HUES6 (cell line): Measurements from ENCODE around the gene TGFBR3.

Experiments used
- H3K27ac ChIP-seq: 2 replicates; pipeline ENCODE4 v1.7.0; 2013; ENCODE audit warnings: low read depth, mild to moderate bottlenecking, low read length, inconsistent platforms
- H3K27me3 ChIP-seq: 2 replicates; pipeline ENCODE4 v1.6.1; 2013; ENCODE audit warnings: low read length; ENCODE audit not compliant: control insufficient read depth, insufficient read depth
- H3K36me3 ChIP-seq: 2 replicates; pipeline ENCODE4 v1.6.1; 2013; ENCODE audit warnings: low read length; ENCODE audit not compliant: control insufficient read depth, insufficient read depth
- H3K4me1 ChIP-seq: 2 replicates; pipeline ENCODE4 v1.6.1; 2013; ENCODE audit warnings: low read length; ENCODE audit not compliant: control insufficient read depth, insufficient read depth
- H3K4me3 ChIP-seq: 2 replicates; pipeline ENCODE4 v1.5.1; 2013; ENCODE audit warnings: low read depth, low read length
- H3K9ac ChIP-seq: one replicate; pipeline ENCODE4 v1.6.1; 2013; ENCODE audit warnings: mild to moderate bottlenecking, low read length
- H3K9me3 ChIP-seq: 2 replicates; pipeline ENCODE4 v1.6.1; 2013; ENCODE audit warnings: low read depth, low read length; ENCODE audit not compliant: control insufficient read depth, insufficient read depth

The TGFBR3 gene

DNA sequence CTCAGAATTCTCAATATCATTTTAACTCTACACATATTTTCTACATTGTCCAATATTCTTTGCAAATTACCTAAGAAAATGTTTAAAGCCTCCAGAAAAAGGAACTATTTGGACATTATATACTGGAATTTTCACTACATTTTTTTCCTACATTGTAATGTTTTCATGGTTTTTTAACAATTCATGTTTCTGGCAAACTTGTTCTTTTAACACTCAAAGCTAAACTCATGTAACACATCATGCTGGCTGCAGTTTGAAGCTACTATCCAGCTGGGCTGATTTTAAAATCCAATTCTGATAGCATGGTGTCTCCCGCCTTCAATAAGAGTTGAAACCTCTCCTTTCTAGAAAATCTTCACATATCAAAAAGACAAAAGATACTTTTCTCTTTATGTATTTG lies 52.0 kb downstream of the TGFBR3 start:
- H3K9me3 ChIP-seq: no peaks in the 10 kb centered on the region
- no peak overlapping the region for H3K4me3 ChIP-seq
- no peak overlapping the region for H3K9ac ChIP-seq
- no peaks in the 10 kb centered on the region for H3K27me3 ChIP-seq
- H3K27ac ChIP-seq: no peak overlapping the region
- peaks cover 3% of the 10 kb centered on the region; the same call in 1 of the 2 replicates for H3K4me1 ChIP-seq
- H3K36me3 ChIP-seq: no peaks in the 10 kb centered on the region

DNA sequence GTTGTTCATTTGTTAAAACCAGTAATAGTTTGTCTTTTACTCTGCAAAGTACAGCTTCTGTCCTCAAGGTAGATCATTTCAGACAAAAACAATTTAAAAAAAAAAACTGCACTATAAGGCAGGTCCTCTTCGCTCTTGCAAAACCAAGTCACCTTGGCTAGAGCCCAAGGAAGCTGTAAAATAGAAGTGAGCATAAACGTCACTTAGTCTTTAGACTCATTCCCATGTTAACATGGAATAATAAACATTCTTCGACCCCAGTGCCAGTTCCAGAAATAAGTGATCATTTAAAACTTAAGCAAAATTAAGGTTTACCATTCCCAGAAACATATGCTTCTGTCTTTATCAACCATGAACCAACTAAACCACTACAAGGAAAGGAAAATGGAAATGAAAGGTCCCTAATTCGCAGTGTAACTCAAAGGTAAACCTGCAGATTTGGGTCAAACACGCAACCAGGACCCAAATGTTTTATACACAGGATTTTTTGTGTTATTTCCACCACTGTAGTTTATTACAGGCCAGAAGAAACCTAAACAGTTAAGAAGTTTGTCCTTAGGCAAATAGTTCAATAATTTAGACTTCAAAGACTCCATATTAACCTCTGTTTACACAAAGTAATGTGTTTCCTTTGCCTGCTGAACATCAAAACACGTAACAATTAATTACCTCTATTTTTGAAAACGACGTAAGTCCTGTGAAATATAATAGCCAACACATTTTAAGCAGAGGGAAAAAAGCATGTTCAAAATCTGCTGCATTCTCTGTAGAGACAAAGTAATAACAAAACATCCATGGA lies 54.6 kb downstream of the TGFBR3 start:
- Histone ChIP-seq H3K27me3 (no peaks in the 10 kb centered on the region), H3K4me1 (peaks cover 3% of the 10 kb centered on the region; the same call in 1 of the 2 replicates), H3K27ac (no peak overlapping the region), H3K9ac (no peak overlapping the region), H3K4me3 (no peak overlapping the region), H3K9me3 (no peaks in the 10 kb centered on the region), H3K36me3 (no peaks in the 10 kb centered on the region)

DNA sequence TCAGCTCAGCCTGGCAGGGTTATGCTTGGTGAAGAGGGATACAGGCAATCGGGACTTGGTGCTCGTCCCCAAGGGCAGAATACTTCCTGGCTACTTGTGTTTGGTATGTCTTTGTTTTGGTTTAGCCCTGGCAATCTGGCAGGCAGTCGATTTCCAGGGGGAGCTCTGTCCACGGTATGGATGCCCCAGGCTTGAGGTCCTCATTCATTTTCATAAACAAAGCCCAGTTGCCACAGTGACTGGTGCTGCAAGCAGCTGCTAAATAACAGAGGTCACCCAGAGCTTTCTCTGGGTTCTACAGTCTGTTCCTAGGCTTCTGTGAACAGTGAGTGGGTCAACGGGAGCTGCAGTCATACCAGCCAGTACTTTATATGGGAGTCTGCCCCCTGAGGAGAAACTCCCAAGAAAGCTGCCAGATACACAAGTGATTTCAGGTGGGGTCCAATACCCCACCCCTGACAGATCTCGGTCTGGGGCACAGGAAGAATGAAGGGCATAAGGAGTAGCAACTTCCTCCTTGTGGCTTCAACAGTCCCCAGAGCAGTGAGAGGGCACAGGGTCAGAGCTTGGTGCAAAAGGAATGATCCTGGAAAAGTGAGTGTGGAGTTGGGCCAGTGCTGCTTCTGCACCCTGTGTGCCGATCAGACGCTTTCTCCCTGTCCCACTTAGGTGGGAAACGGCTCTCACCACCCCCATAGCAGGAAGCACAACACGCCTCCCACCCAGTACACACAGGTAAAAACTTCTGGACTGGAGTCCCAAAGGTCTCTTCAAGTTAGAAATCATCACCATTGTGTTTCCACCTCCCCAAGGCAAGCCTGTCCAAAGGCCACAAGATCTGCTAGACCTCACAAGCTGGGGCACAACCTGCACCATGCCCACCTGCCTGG lies 55.5 kb downstream of the TGFBR3 start:
- Histone ChIP-seq H3K4me3 (no peak overlapping the region), H3K27ac (no peak overlapping the region), H3K9me3 (no peaks in the 10 kb centered on the region), H3K27me3 (no peaks in the 10 kb centered on the region), H3K4me1 (peaks cover 3% of the 10 kb centered on the region; the same call in 1 of the 2 replicates), H3K36me3 (no peaks in the 10 kb centered on the region), H3K9ac (no peak overlapping the region)

DNA sequence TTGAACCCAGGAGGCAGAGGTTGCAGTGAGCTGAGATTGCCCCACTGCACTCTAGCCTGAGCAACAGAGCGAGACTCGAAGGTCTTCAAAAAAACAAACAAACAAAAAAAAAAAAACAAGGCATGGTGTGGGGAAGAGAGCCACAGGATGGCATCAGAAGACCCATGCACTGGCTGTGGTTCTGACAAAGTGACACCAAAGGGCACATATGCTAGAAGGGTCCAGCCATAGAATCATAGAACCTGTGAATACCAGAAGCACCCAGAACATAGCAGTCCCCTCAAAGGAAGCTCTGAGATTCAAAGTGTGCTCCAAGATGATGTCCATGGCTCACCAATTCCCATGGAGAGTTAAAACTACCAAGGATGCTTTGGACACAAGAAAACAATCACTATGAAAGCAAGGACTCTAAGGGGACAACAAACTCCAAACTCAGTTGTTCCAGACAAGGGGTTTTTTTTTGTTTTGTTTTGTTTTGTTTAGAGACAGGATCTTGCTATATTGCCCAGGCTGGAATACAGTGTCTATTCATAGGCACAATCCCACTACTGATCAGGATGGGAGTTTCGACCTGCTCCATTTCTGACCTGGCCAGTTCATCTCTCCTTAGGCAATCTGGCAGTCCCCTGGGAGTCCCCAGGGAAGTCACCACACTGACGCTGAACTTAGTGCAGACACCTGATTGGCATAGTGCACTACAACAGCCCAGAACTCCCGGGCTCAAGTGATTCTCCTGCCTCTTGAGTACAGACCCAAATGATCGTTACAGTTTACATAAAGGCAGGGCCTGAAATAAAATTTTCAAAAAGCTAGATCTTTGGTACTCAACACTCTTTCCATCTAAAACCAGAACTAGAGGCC lies 56.4 kb downstream of the TGFBR3 start:
- Histone ChIP-seq H3K9ac (no peak overlapping the region), H3K27me3 (no peaks in the 10 kb centered on the region), H3K27ac (no peak overlapping the region), H3K4me3 (no peak overlapping the region), H3K4me1 (peaks cover 3% of the 10 kb centered on the region; the same call in 1 of the 2 replicates), H3K36me3 (no peaks in the 10 kb centered on the region), H3K9me3 (no peaks in the 10 kb centered on the region)

DNA sequence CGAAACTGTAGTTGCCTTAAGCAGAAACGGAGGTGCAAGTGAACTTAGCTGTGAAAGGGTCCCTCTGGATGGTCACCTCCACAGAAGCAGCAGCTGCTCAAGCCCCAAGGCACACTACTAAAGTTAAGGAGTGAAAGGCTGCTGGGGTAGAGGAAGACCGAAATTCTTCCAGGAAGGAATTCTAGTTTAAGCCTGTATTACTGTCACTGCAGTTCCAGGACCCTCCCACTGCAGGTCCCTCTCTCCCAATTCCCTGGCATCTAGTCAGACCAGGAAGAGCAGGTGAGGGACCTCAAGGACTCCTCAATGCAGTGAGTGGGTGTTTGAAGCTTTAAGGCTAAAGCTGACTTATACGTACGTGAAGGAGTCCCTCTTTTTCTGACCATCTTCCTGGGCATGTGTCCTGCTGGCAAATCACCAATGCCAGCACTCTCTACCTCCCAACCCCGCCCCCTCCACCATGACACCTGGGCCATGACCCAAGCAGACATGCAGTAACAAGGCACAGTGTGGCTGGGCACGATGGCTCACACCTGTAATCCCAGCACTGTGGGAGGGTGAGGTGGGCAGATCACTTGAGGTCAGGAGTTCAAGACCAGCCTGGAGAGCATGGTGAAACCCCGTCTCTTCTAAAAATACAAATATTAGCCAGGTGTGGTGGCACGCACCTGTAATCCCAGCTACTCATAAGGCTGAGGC lies 57.2 kb downstream of the TGFBR3 start:
- Histone ChIP-seq H3K9ac (no peak overlapping the region), H3K4me3 (no peak overlapping the region), H3K27ac (no peak overlapping the region), H3K27me3 (no peaks in the 10 kb centered on the region), H3K4me1 (peaks cover 3% of the 10 kb centered on the region; the same call in 1 of the 2 replicates), H3K36me3 (no peaks in the 10 kb centered on the region), H3K9me3 (no peaks in the 10 kb centered on the region)

DNA sequence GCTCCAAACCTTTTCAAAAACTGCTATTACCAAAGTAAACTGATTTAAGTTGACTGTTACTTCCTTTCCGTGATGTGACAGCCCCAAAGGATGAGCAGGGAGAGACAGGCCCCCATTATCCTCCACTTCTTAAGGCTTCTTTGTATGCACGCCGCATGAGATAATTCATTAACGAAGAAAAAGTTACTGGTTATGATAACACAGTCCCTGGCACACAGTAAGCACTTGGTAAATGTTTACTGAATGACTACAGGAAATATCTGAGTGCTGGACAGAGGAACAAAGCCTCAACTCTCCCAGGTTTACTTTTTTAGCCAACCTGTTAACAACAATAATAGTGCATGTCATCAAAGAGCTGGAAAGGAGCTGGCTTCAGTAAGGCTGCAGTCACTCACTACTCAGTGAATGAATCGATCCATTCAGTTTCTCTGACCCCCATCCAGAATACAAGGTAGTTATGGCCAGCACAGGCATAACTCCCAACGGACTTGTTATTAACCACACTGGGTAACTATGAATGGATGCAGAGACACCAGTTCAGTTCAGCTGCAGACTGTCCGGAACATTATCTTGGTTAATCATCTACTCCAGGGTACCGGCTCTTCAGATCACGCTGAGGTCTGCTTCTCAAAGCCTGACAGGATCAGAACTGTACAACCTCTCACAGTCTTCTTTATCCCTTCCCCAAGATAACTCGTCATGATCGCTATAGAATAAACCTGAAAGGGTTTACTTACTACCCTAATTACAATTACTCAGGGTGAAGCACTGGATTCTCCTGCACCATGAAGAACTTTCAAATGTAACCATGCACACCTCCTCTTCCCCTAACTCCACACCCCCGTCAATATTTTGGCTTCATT lies 58.3 kb downstream of the TGFBR3 start:
- Histone ChIP-seq H3K36me3 (no peaks in the 10 kb centered on the region), H3K27me3 (no peaks in the 10 kb centered on the region), H3K4me1 (peaks cover 3% of the 10 kb centered on the region; the same call in 1 of the 2 replicates), H3K27ac (no peak overlapping the region), H3K9ac (no peak overlapping the region), H3K4me3 (no peak overlapping the region), H3K9me3 (no peaks in the 10 kb centered on the region)

DNA sequence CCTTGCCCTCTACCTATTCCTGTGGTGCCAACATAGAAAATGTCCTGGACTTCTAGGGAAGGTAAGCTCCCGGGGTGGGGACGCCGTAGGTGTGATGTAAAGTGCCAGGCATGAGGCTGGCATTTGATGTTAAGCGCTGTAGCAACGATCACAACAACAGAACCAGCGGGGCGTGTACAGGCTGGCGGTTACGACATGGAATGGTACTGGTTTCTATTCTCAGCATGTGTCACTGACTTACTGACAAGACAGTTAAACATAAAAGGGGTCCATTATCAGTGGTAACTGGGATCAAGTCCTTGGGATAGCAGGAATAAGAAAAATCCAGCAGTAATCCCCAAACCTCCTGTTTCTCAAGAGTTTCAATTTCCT lies 58.9 kb downstream of the TGFBR3 start:
- Histone ChIP-seq H3K36me3 (no peaks in the 10 kb centered on the region), H3K27ac (no peak overlapping the region), H3K4me1 (peaks cover 3% of the 10 kb centered on the region; the same call in 1 of the 2 replicates), H3K9me3 (no peaks in the 10 kb centered on the region), H3K4me3 (no peak overlapping the region), H3K27me3 (no peaks in the 10 kb centered on the region), H3K9ac (no peak overlapping the region)

DNA sequence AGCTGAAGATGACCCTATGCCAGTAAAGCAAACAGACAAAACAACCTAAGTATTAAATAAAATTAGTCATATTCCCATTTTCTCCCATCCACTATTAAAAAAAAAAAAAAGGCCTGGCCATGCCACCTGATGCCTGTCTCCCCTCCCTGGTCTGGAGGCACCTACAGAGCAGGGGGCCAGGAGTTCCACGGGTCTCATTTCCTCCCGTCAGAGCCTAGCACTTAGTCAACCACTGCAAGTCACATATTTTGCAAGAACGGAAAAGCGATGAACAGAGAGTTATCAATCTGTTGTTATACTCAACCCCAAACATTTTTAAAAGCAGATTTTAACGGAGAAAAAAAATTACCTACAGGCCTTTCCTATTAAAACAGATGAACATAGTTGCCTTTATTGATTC lies 59.3 kb downstream of the TGFBR3 start:
- Histone ChIP-seq H3K27me3 (no peaks in the 10 kb centered on the region), H3K9ac (no peak overlapping the region), H3K27ac (no peak overlapping the region), H3K4me1 (peaks cover 3% of the 10 kb centered on the region; the same call in 1 of the 2 replicates), H3K9me3 (no peaks in the 10 kb centered on the region), H3K36me3 (no peaks in the 10 kb centered on the region), H3K4me3 (no peak overlapping the region)

DNA sequence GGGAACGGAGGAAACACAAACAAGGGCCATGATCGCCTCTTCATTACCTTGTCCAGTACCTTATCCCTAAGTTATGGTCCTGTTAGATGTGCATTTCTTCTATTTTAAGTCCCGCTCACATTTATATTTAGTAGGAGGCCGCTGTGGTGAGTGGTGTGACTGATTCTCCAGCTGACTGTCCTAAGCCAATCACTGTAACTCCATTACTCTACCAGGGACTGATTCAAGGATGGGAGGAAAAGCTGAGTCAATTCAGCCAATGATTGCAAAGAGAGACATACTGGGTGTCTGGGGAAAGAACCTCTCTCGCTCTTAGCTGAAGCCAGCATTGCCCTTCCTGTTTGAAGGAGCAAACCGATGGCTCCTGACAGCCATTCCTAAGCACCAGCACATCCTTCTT lies 59.7 kb downstream of the TGFBR3 start:
- H3K4me1 ChIP-seq: peaks cover 3% of the 10 kb centered on the region; the same call in 1 of the 2 replicates
- no peak overlapping the region for H3K27ac ChIP-seq
- no peaks in the 10 kb centered on the region for H3K36me3 ChIP-seq
- no peaks in the 10 kb centered on the region for H3K9me3 ChIP-seq
- H3K4me3 ChIP-seq: no peak overlapping the region
- no peak overlapping the region for H3K9ac ChIP-seq
- no peaks in the 10 kb centered on the region for H3K27me3 ChIP-seq
